Lower leg skin (tissue), 4 donors: Measurements from ENCODE around the gene ZSWIM4. TPM values are rescaled to one million over a fixed set of nuclear protein-coding genes. Genes with fewer than 3 reads are reported as not detected.

Experiments used
- DNase-seq, 2 donors: peaks; one replicate each; pipeline ENCODE4 v3.0.0-alpha.2; 2019; ENCODE audit warnings: low spot score in 2 of 2
- H3K4me3 ChIP-seq: fragments of 200-600 bp; sonication (generic); 2 replicates; pipeline ENCODE4 v1.5.1; 2017; ENCODE audit warnings: mild to moderate bottlenecking, low read depth; ENCODE audit not compliant: poor library complexity, severe bottlenecking
- CTCF ChIP-seq, 3 donors: fragments of 450-650 bp; IDR thresholded peaks; one replicate each; pipeline ENCODE4 v1.5.1; 2016; ENCODE audit warnings: antibody characterized with exemption in 3 of 3, mild to moderate bottlenecking in 3 of 3, moderate library complexity in 2 of 3
- POLR2A ChIP-seq, 2 donors: fragments of 450-650 bp; IDR thresholded peaks; one replicate each; pipeline ENCODE4 v1.6.1; 2016 to 2017; ENCODE audit warnings: antibody characterized with exemption in 2 of 2, mild to moderate bottlenecking in 1 of 2, moderate library complexity in 1 of 2
- WGBS, 2 donors: methylation state at CpG; one replicate each; pipeline ENCODE4 v1.1.5; 2018; 5-methylcytosine and 5-hydroxymethylcytosine counted together
- intact Hi-C: fragments of 100-400 bp; cut with DNase I; formaldehyde crosslinking; loops from one replicate; pipeline ENCODE4 v1.15.0; 2023; ENCODE audit warnings: low total_unique reads
- total RNA-seq, 4 donors: library from RNA; depleted of rRNA; stranded (reverse); fragments of >200 nt; gene quantifications; one replicate each; pipeline ENCODE4 v1.1.0, GENCODE V29; 2016

Gene ZSWIM4
- total RNA-seq, 4 donors from 2014 or later, result 22.3 to 29.9 (median 23.3) TPM

GRCh38 chr19:13794398-13794756, 866 bp upstream of the ZSWIM4 start:
- intact Hi-C loops, result no loop called here

GRCh38 chr19:13795595-13796300, 505 bp downstream of the ZSWIM4 start:
- intact Hi-C loops, result no loop called here
- no peak for DNase-seq
- WGBS, 2 donors, result 3 to 4% methylated on average over 30 to 42 of the region's 42 CpGs
- H3K4me3 ChIP-seq, result peak overlapping the region; percentile 56
- TF ChIP-seq POLR2A (IDR thresholded peaks at IDR 0.05), result no peak
- TF ChIP-seq CTCF (IDR thresholded peaks at IDR 0.05), result no peak

More at GRCh38 chr19:13794398-13794756, 866 bp upstream of the ZSWIM4 start:
- peak; percentile 80 to 97 for DNase-seq
- H3K4me3 ChIP-seq, result peak overlapping the region; percentile 81
- TF ChIP-seq CTCF (IDR thresholded peaks at IDR 0.05) (no peak), POLR2A (IDR thresholded peaks at IDR 0.05) (no peak)
- WGBS, 2 donors, result 1 to 3% methylated on average over 8 of the region's 8 CpGs

- TF ChIP-seq CTCF (IDR thresholded peaks at IDR 0.05) (no peak), POLR2A (IDR thresholded peaks at IDR 0.05) (no peak)
- WGBS, 2 donors, result 9 to 16% methylated on average over 12 of the region's 12 CpGs
- peak; percentile 60 to 95 for DNase-seq
- no peak overlapping the region for H3K4me3 ChIP-seq
- intact Hi-C loops, result no loop called here
Observed at GRCh38 chr19:13796301-13797057, 1.2 kb downstream of the ZSWIM4 start.

- intact Hi-C loops, result no loop called here
- 57 to 59% methylated on average over 4 of the region's 4 CpGs for WGBS, 2 donors
- H3K4me3 ChIP-seq, result no peak overlapping the region
- no peak for TF ChIP-seq CTCF (IDR thresholded peaks at IDR 0.05)
- TF ChIP-seq POLR2A (IDR thresholded peaks at IDR 0.05), result no peak
- DNase-seq, result no peak
Observed at GRCh38 chr19:13797058-13797440, 1.8 kb downstream of the ZSWIM4 start.

- 34 to 41% methylated on average over 7 of the region's 7 CpGs for WGBS, 2 donors
- intact Hi-C loops, result no loop called here
Observed at GRCh38 chr19:13797870-13798269, 2.6 kb downstream of the ZSWIM4 start.

More at GRCh38 chr19:13797870-13798269, 2.6 kb downstream of the ZSWIM4 start:
- no peak for DNase-seq
- no peak for TF ChIP-seq CTCF (IDR thresholded peaks at IDR 0.05)
- no peak for TF ChIP-seq POLR2A (IDR thresholded peaks at IDR 0.05)
- H3K4me3 ChIP-seq, result no peak overlapping the region
